GM23338 (cell line): ENCODE data around the gene CDKAL1. TPM values are rescaled to one million over a fixed set of nuclear protein-coding genes. Genes with fewer than 3 reads are reported as not detected.

Experiments
- ATAC-seq: fragments of 200-7000 bp; cut with Tn5 transposase; 3 replicates; pipeline ENCODE4 v1.9.1; 2020
- DNase-seq: peaks from one replicate; pipeline ENCODE4 v3.0.0-alpha.2; 2015; ENCODE audit warnings: low spot score
- H2AFZ ChIP-seq: fragments of 200-600 bp; sonication (generic); 2 replicates; pipeline ENCODE4 v1.8.0; 2016; ENCODE audit warnings: antibody characterized with exemption, mild to moderate bottlenecking, moderate library complexity
- H3F3A ChIP-seq: fragments of 200-600 bp; sonication (generic); replicated peaks from 2 replicates; pipeline ENCODE4 v1.8.0; 2017; ENCODE audit warnings: antibody characterized with exemption, mixed run types, low read depth
- H3K27ac ChIP-seq: fragments of 200-600 bp; sonication (generic); 2 replicates; pipeline ENCODE4 v1.6.1; 2016; ENCODE audit warnings: low read depth
- H3K27me3 ChIP-seq: fragments of 200-600 bp; sonication (generic); 2 replicates; pipeline ENCODE4 v1.8.0; 2016; ENCODE audit warnings: mild to moderate bottlenecking, mixed run types, moderate library complexity; ENCODE audit not compliant: insufficient read depth
- H3K36me3 ChIP-seq: fragments of 200-600 bp; sonication (generic); 2 replicates; pipeline ENCODE4 v1.8.0; 2016; ENCODE audit warnings: mild to moderate bottlenecking; ENCODE audit not compliant: insufficient read depth
- H3K4me1 ChIP-seq: fragments of 200-600 bp; sonication (generic); 2 replicates; pipeline ENCODE4 v1.8.0; 2016; ENCODE audit warnings: mild to moderate bottlenecking, moderate library complexity; ENCODE audit not compliant: insufficient read depth
- H3K4me2 ChIP-seq: fragments of 200-600 bp; sonication (generic); 2 replicates; pipeline ENCODE4 v1.7.1; 2017; ENCODE audit warnings: mixed run types
- H3K4me3 ChIP-seq: fragments of 200-600 bp; sonication (generic); 2 replicates; pipeline ENCODE4 v1.6.1; 2016; ENCODE audit warnings: mixed run types
- H3K79me2 ChIP-seq: fragments of 200-600 bp; sonication (generic); replicated peaks from 2 replicates; pipeline ENCODE4 v1.8.0; 2017; ENCODE audit warnings: mild to moderate bottlenecking; ENCODE audit not compliant: insufficient read depth
- H3K9me2 ChIP-seq: fragments of 200-600 bp; sonication (generic); 2 replicates; pipeline ENCODE4 v1.8.0; 2017; ENCODE audit not compliant: insufficient read depth
- H4K20me1 ChIP-seq: fragments of 200-600 bp; sonication (generic); replicated peaks from 2 replicates; pipeline ENCODE4 v1.8.0; 2017; ENCODE audit warnings: mild to moderate bottlenecking; ENCODE audit not compliant: insufficient read depth
- H3K27ac Mint-ChIP-seq: 2 replicates; pipeline ENCODE4 v1.8.0; 2020; ENCODE audit warnings: inconsistent platforms, mild to moderate bottlenecking, moderate library complexity, mixed read lengths
- H3K27me3 Mint-ChIP-seq: 3 replicates; pipeline ENCODE4 v1.8.0; 2022; ENCODE audit warnings: low read depth, mild to moderate bottlenecking, moderate library complexity, mixed read lengths, inconsistent platforms; ENCODE audit not compliant: insufficient read depth, poor library complexity
- H3K36me3 Mint-ChIP-seq: 3 replicates; pipeline ENCODE4 v1.8.0; 2021; ENCODE audit warnings: low read depth, mild to moderate bottlenecking, inconsistent platforms, moderate library complexity, mixed read lengths
- H3K4me1 Mint-ChIP-seq: 3 replicates; pipeline ENCODE4 v1.8.0; 2020; ENCODE audit warnings: mild to moderate bottlenecking, inconsistent platforms, mixed read lengths
- H3K4me3 Mint-ChIP-seq: 3 replicates; pipeline ENCODE4 v1.8.0; 2021; ENCODE audit warnings: moderate library complexity, mild to moderate bottlenecking, inconsistent platforms, mixed read lengths
- H3K9me3 Mint-ChIP-seq: 3 replicates; pipeline ENCODE4 v1.8.0; 2020; ENCODE audit warnings: moderate library complexity, mild to moderate bottlenecking, inconsistent platforms, mixed read lengths
- CREB1 ChIP-seq: fragments of 250-450 bp; sonication (Bioruptor Pico); IDR thresholded peaks from 2 replicates; pipeline ENCODE4 v1.5.0; 2020; ENCODE audit warnings: low read depth, mild to moderate bottlenecking, moderate library complexity
- ETS1 ChIP-seq: IDR thresholded peaks from 2 replicates; pipeline ENCODE4 v1.6.1; 2016; ENCODE audit warnings: antibody characterized with exemption
- JUNB ChIP-seq: IDR thresholded peaks from one replicate; pipeline ENCODE4 v1.6.1; 2016; ENCODE audit warnings: antibody characterized with exemption; ENCODE audit not compliant: unreplicated experiment
- NANOG ChIP-seq: IDR thresholded peaks from 2 replicates; pipeline ENCODE4 v1.6.1; 2016; ENCODE audit warnings: antibody characterized with exemption, borderline replicate concordance
- POLR2AphosphoS5 ChIP-seq: IDR thresholded peaks from 2 replicates; pipeline ENCODE4 v1.6.1; 2016; ENCODE audit warnings: antibody characterized with exemption, low read depth
- ZNF114 ChIP-seq: fragments of 250-450 bp; sonication (Bioruptor Pico); IDR thresholded peaks from 2 replicates; pipeline ENCODE4 v1.5.0; 2020; ENCODE audit warnings: mild to moderate bottlenecking, moderate library complexity
- ZNF331 ChIP-seq: fragments of 250-450 bp; sonication (Bioruptor Pico); IDR thresholded peaks from 2 replicates; pipeline ENCODE4 v1.5.0; 2020; ENCODE audit warnings: low read depth, mild to moderate bottlenecking, moderate library complexity
- ZNF462 ChIP-seq: fragments of 250-450 bp; sonication (Bioruptor Pico); IDR thresholded peaks from 2 replicates; pipeline ENCODE4 v1.5.0; 2020; ENCODE audit warnings: mild to moderate bottlenecking, moderate library complexity
- polyA plus RNA-seq: library from polyadenylated mRNA; unstranded; fragments of >200 nt; fragmentation: Nextera tagmentation; extraction: Ambion mirVana; gene quantifications from 2 replicates; pipeline ENCODE4 v1.2.1, GENCODE V29; 2016
- total RNA-seq: library from RNA; depleted of rRNA; stranded (reverse); fragments of >200 nt; shearing (Covaris generic); gene quantifications from 2 replicates; pipeline ENCODE4 v1.2.3, GENCODE V29; 2014

CDKAL1 gene
- total and polyA plus RNA-seq, 2 experiments from 2014 or later, result 17.8 to 35.0 TPM

- TF ChIP-seq ZNF462 (CRISPR knock-in tag) (no peak), ETS1 (no peak), JUNB (no peak)
Measured at GRCh38 chr6:20702366-20702765, 168.1 kb downstream of the CDKAL1 start (continued).

- no peak for ATAC-seq
- Mint-ChIP-seq H3K36me3 (no peaks in the 10 kb centered on the region), H3K27ac (no peak overlapping the region; the same call in 1 of the 2 replicates), H3K9me3 (no peaks in the 10 kb centered on the region), H3K4me3 (no peak overlapping the region), H3K27me3 (peaks cover 3% of the 10 kb centered on the region), H3K4me1 (peaks cover 37% of the 10 kb centered on the region)
- no peak for DNase-seq
- H3K9me2 ChIP-seq, result no peaks in the 10 kb centered on the region
- no peak overlapping the region for H3K27ac ChIP-seq
- H3K27me3 ChIP-seq, result no peaks in the 10 kb centered on the region
- H2AFZ ChIP-seq, result no peak overlapping the region
- no peak overlapping the region for H3K4me3 ChIP-seq
- no peaks in the 10 kb centered on the region for H4K20me1 ChIP-seq
- no peaks in the 10 kb centered on the region for H3K36me3 ChIP-seq
- peaks cover 20% of the 10 kb centered on the region for H3K4me1 ChIP-seq
- peaks cover 15% of the 10 kb centered on the region for H3K79me2 ChIP-seq
- no peak overlapping the region for H3K4me2 ChIP-seq
- H3F3A ChIP-seq, result no peaks in the 10 kb centered on the region
- no peak for TF ChIP-seq ZNF462 (CRISPR knock-in tag)
- TF ChIP-seq ZNF114 (CRISPR knock-in tag), result no peak
- TF ChIP-seq POLR2AphosphoS5, result no peak
- no peak for TF ChIP-seq NANOG
- no peak for TF ChIP-seq CREB1 (CRISPR knock-in tag)
- no peak for TF ChIP-seq ETS1
- no peak for TF ChIP-seq ZNF331
Measured at GRCh38 chr6:20703049-20703448, 168.8 kb downstream of the CDKAL1 start.
